ENCODE measurements around the gene UBE2A. TPM values are rescaled to one million over a fixed set of nuclear protein-coding genes. Genes with fewer than 3 reads are reported as not detected.

UBE2A gene
- total and polyA plus RNA-seq, 2 donors (not counting 3 experiments of a cell fraction or from before 2014, with no cell fraction given): 40.7 to 66.9 TPM

DNA sequence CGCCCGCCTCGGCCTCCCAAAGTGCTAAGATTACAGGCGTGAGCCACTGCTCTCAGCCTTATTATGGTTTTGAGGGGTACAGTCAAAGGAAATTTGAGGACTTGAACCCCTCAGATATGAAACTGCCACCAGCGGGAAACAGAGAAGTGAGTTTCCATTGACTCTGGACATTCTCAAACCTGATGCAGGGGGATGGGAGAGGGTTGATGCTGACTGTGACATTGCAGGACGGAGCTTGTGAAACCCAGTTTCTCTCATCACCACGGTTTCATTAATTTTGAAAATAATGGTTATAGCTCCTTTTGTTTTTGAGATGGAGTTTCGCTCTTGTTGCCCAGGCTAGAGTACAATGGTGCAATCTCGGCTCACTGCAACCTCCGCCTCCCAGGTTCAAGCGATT, 50.1 kb downstream of the UBE2A start:
- FAIRE-seq (peak; percentile 66), DNase-seq (ENCODE audit: low read depth, low spot score) (no peak)
- no peaks in the 10 kb centered on the region for H3K36me3 ChIP-seq (ENCODE audit: control insufficient read depth in 2 of 2, extremely low read depth in 1 of 2, insufficient read depth in 2 of 2, low read length in 2 of 2)
- H3K4me3 ChIP-seq (replicated peaks in 1 of 3; ENCODE audit: insufficient read depth in 1 of 3, low read depth in 1 of 3, low read length in 3 of 3): no peak overlapping the region
- H3K9me3 ChIP-seq (replicated peaks; ENCODE audit: control insufficient read depth, insufficient read depth, low read length): no peaks in the 10 kb centered on the region
- ChIA-PET POLR2A (no interaction called here), CTCF (interaction anchor here (1.2 kb wide), 1 partner anchor 15 kb away, joined by 7 read pairs; no protein-coding TSS in a partner anchor)
- TF ChIP-seq, protein P1, sequence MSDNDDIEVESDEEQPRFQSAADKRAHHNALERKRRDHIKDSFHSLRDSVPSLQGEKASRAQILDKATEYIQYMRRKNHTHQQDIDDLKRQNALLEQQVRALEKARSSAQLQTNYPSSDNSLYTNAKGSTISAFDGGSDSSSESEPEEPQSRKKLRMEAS (IDR thresholded peaks at IDR 0.05; ENCODE audit: insufficient read depth, insufficient read length): no peak
- intact Hi-C loops (cut with micrococcal nuclease) (loop anchor here (5.0 kb wide), 1 partner anchor 248 kb away; the partner anchor contains the start of genes NDUFA1 and RNF113A), dilution Hi-C loops (cut with MboI; ENCODE audit: extremely low pct_ligation_motif_present, low sequenced_read_pairs) (no loop called here)
- H3K9me1 ChIP-seq (replicated peaks; ENCODE audit: control insufficient read depth, extremely low read depth, insufficient read depth, low read length): no peaks in the 10 kb centered on the region
- H4K20me1 ChIP-seq (replicated peaks; ENCODE audit: control insufficient read depth, extremely low read depth, insufficient read depth, low read length): no peaks in the 10 kb centered on the region
- H3K27ac ChIP-seq (ENCODE audit: insufficient read depth, low read depth, low read length): no peak overlapping the region
- H3K9ac ChIP-seq (replicated peaks; ENCODE audit: extremely low read depth, insufficient read depth, low read length): no peak overlapping the region
- BruUV-seq (replicated peaks): no TSS peak
- no peaks in the 10 kb centered on the region for H3K27me3 ChIP-seq (ENCODE audit: control insufficient read depth in 2 of 2, insufficient read depth in 2 of 2, low read length in 2 of 2)
- H2AFZ ChIP-seq (ENCODE audit: low read depth, low read length): no peak overlapping the region
- no peak overlapping the region for H3K4me2 ChIP-seq (ENCODE audit: insufficient read depth, low read length)
- peaks cover 18% of the 10 kb centered on the region for H3K4me1 ChIP-seq (ENCODE audit: control insufficient read depth, extremely low read depth, insufficient read depth, low read length)
- H3K79me2 ChIP-seq (ENCODE audit: control insufficient read depth, insufficient read depth, low read length): no peaks in the 10 kb centered on the region

DNA sequence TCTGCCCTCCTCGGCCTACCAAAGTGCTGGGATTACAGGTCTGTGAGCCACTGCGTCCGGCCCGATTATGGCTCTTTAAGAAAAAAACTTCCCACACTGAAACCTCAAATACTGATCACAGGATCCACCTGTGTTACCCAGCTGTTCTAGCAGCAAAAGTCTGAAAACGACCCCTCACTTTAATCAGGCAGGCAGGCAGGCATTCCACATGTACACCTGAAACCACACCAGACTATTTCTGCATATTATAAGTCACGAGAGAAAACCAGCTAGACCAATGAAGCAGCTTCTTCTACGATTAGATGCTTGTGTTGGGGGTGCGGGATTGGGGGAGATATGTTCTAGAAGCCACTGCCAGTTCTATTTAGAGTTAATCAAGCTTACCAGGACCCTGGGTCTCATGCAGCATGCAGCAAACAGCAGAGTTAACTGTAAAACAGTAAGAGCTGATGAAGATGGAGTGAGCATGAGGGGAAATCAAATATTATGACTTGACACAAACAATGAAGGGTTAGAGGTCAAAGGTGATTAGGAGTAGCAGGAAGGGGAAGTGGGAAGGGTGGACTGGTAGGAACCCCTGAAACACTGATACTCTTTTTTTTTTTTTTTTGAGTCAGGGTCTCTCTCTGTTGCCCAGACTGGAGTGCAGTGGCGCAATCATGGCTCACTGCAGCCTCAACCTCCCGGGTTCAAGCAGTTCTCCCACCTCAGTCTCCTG, 50.7 kb downstream of the UBE2A start:
- H2AFZ ChIP-seq (ENCODE audit: low read depth, low read length): no peak overlapping the region
- intact Hi-C loops (cut with micrococcal nuclease): loop anchor here (5.0 kb wide), 1 partner anchor 247 kb away; the partner anchor contains the start of genes NDUFA1 and RNF113A
- ChIA-PET CTCF (interaction anchor here (1.2 kb wide), 1 partner anchor 15 kb away, joined by 7 read pairs; no protein-coding TSS in a partner anchor), POLR2A (no interaction called here)
- H3K36me3 ChIP-seq (ENCODE audit: control insufficient read depth in 2 of 2, extremely low read depth in 1 of 2, insufficient read depth in 2 of 2, low read length in 2 of 2): no peaks in the 10 kb centered on the region
- H3K27ac ChIP-seq (ENCODE audit: insufficient read depth, low read depth, low read length): no peak overlapping the region
- H3K9me3 ChIP-seq (replicated peaks; ENCODE audit: control insufficient read depth, insufficient read depth, low read length): no peaks in the 10 kb centered on the region
- no peaks in the 10 kb centered on the region for H3K27me3 ChIP-seq (ENCODE audit: control insufficient read depth in 2 of 2, insufficient read depth in 2 of 2, low read length in 2 of 2)
- TF ChIP-seq GATA2 (IDR thresholded peaks at IDR 0.05; ENCODE audit: insufficient read depth, insufficient read length, low read depth, low read length) (no peak), FOS (IDR thresholded peaks at IDR 0.05; ENCODE audit: borderline replicate concordance, insufficient read depth, low read length) (no peak), POLR2A (IDR thresholded peaks at IDR 0.05; ENCODE audit: low read depth, low read length) (no peak), POLR2AphosphoS5 (IDR thresholded peaks at IDR 0.05; ENCODE audit: insufficient read depth, low read depth, low read length) (no peak), JUN (IDR thresholded peaks at IDR 0.05; ENCODE audit: borderline replicate concordance, insufficient read depth, insufficient read length, low read depth) (no peak), EZH2 (IDR thresholded peaks at IDR 0.05; ENCODE audit: borderline replicate concordance, low read depth, low read length, severe bottlenecking) (no peak), MYC (IDR thresholded peaks at IDR 0.05; ENCODE audit: low read depth, low read length) (no peak)
- TF ChIP-seq, protein P1 (IDR thresholded peaks at IDR 0.05; ENCODE audit: insufficient read depth, insufficient read length): no peak
- TF ChIP-seq, protein P2, sequence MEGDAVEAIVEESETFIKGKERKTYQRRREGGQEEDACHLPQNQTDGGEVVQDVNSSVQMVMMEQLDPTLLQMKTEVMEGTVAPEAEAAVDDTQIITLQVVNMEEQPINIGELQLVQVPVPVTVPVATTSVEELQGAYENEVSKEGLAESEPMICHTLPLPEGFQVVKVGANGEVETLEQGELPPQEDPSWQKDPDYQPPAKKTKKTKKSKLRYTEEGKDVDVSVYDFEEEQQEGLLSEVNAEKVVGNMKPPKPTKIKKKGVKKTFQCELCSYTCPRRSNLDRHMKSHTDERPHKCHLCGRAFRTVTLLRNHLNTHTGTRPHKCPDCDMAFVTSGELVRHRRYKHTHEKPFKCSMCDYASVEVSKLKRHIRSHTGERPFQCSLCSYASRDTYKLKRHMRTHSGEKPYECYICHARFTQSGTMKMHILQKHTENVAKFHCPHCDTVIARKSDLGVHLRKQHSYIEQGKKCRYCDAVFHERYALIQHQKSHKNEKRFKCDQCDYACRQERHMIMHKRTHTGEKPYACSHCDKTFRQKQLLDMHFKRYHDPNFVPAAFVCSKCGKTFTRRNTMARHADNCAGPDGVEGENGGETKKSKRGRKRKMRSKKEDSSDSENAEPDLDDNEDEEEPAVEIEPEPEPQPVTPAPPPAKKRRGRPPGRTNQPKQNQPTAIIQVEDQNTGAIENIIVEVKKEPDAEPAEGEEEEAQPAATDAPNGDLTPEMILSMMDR (IDR thresholded peaks at IDR 0.05; ENCODE audit: extremely low read depth in 1 of 2, insufficient read depth in 1 of 2, low read depth in 1 of 2, low read length in 2 of 2): no peak
- FAIRE-seq (no peak), DNase-seq (ENCODE audit: low read depth, low spot score) (no peak)
- no peak overlapping the region for H3K4me3 ChIP-seq (replicated peaks in 1 of 3; ENCODE audit: insufficient read depth in 1 of 3, low read depth in 1 of 3, low read length in 3 of 3)
- H3K9me1 ChIP-seq (replicated peaks; ENCODE audit: control insufficient read depth, extremely low read depth, insufficient read depth, low read length): no peaks in the 10 kb centered on the region
- BruUV-seq (replicated peaks): no TSS peak
- no peaks in the 10 kb centered on the region for H3K79me2 ChIP-seq (ENCODE audit: control insufficient read depth, insufficient read depth, low read length)
- dilution Hi-C loops (cut with MboI; ENCODE audit: extremely low pct_ligation_motif_present, low sequenced_read_pairs): no loop called here
- H3K9ac ChIP-seq (replicated peaks; ENCODE audit: extremely low read depth, insufficient read depth, low read length): no peak overlapping the region
- H3K4me1 ChIP-seq (ENCODE audit: control insufficient read depth, extremely low read depth, insufficient read depth, low read length): peaks cover 18% of the 10 kb centered on the region
- H3K4me2 ChIP-seq (ENCODE audit: insufficient read depth, low read length): no peak overlapping the region
- no peaks in the 10 kb centered on the region for H4K20me1 ChIP-seq (replicated peaks; ENCODE audit: control insufficient read depth, extremely low read depth, insufficient read depth, low read length)
